Smooth muscle cell (in vitro differentiated cells): ENCODE measurements around the gene ZNF524. TPM values are rescaled to one million over a fixed set of nuclear protein-coding genes. Genes with fewer than 3 reads are reported as not detected.
"Not testable (repeated sequence)": the region's sequence is repeated elsewhere in the genome, so short reads cannot be mapped to it uniquely, and the experiment has no call there.

ENCODE experiments used
- DNase-seq: peaks from one replicate; lab custom pipeline; 2025; ENCODE audit not compliant: unreplicated experiment; lab: John Stamatoyannopoulos, UW
- H2AFZ ChIP-seq: fragments of 200-600 bp; sonication (generic); 2 replicates; pipeline ENCODE4 v1.6.0; 2016; ENCODE audit warnings: antibody characterized with exemption, low read depth, mild to moderate bottlenecking
- H3F3A ChIP-seq: fragments of 200-600 bp; sonication (generic); 2 replicates; pipeline ENCODE4 v1.6.0; 2017; ENCODE audit warnings: antibody characterized with exemption, low read depth
- H3K27ac ChIP-seq: fragments of 200-600 bp; sonication (generic); 2 replicates; pipeline ENCODE4 v1.5.1; 2016; ENCODE audit warnings: low read depth, mild to moderate bottlenecking
- H3K27me3 ChIP-seq: fragments of 200-600 bp; sonication (generic); 2 replicates; pipeline ENCODE4 v1.6.1; 2016; ENCODE audit warnings: low read depth, mild to moderate bottlenecking
- H3K36me3 ChIP-seq: fragments of 200-600 bp; sonication (generic); 2 replicates; pipeline ENCODE4 v1.5.1; 2016; ENCODE audit warnings: low read depth
- H3K4me1 ChIP-seq: fragments of 200-600 bp; sonication (generic); 2 replicates; pipeline ENCODE4 v1.5.1; 2016; ENCODE audit warnings: low read depth
- H3K4me2 ChIP-seq: fragments of 200-600 bp; sonication (generic); 2 replicates; pipeline ENCODE4 v1.6.0; 2016; ENCODE audit warnings: mild to moderate bottlenecking
- H3K4me3 ChIP-seq: fragments of 200-600 bp; sonication (generic); 2 replicates; pipeline ENCODE4 v1.5.1; 2016; ENCODE audit warnings: mild to moderate bottlenecking
- H3K79me2 ChIP-seq: fragments of 200-600 bp; sonication (generic); 2 replicates; pipeline ENCODE4 v1.6.0; 2016; ENCODE audit warnings: low read depth, mild to moderate bottlenecking
- H3K9ac ChIP-seq: fragments of 200-600 bp; sonication (generic); 2 replicates; pipeline ENCODE4 v1.6.0; 2016; ENCODE audit warnings: low read depth
- H3K9me3 ChIP-seq: fragments of 200-600 bp; sonication (generic); replicated peaks from 2 replicates; pipeline ENCODE4 v1.5.1; 2016; ENCODE audit warnings: low read depth
- H4K20me1 ChIP-seq: fragments of 200-600 bp; sonication (generic); 2 replicates; pipeline ENCODE4 v1.6.0; 2016; ENCODE audit warnings: low read depth
- WGBS: methylation state at CpG from one replicate; pipeline ENCODE4 v1.1.7; 2016; ENCODE audit warnings: low lambda C conversion rate; 5-methylcytosine and 5-hydroxymethylcytosine counted together
- polyA plus RNA-seq: library from polyadenylated mRNA; unstranded; fragments of >200 nt; fragmentation: Nextera tagmentation; extraction: Ambion mirVana; gene quantifications from 2 replicates; pipeline ENCODE4 v1.2.1, GENCODE V29; 2016
- total RNA-seq: library from RNA; depleted of rRNA; stranded (reverse); fragments of >200 nt; gene quantifications from 2 replicates; pipeline ENCODE4 v1.2.3, GENCODE V29; 2014
- TF ChIP-seq, protein P1 (sequence below): fragments of 200-600 bp; sonication (generic); IDR thresholded peaks from 2 replicates; pipeline ENCODE4 v1.5.1; 2017; ENCODE audit warnings: borderline replicate concordance, mild to moderate bottlenecking, antibody characterized with exemption; ENCODE audit not compliant: insufficient read depth, poor library complexity, severe bottlenecking

The ZNF524 gene
- total and polyA plus RNA-seq, 2 experiments from 2014 or later, result 13.3 to 16.3 TPM

DNA sequence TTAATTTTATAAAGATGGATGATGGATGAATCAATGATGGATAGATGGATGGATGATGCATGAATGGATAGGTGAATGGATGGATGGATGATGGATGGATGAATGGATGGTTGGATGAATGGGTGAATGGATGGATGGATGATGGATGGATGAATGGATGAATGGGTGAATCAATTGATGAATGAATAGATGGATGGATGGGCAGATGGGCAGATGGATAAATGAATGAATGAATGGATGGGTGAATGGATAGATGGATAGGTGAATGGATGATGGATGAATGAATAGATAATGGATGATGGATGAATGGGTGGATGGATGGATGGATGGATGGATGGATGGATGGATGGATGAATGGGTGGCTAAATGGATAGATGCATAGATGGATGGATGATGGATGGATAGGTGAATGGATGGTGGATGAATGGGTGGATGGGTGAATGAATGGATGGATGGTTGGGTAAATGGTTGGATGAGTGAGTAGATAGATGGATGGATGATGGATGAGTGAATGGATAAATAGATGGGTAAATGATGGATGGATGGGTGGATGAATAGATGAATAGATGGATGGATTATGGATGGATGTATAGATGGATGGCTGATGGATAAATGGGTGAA is 32.3 kb upstream of the ZNF524 start:
- H3F3A ChIP-seq, result no peaks in the 10 kb centered on the region
- no peaks in the 10 kb centered on the region for H3K36me3 ChIP-seq
- no peak overlapping the region for H3K4me3 ChIP-seq
- no peaks in the 10 kb centered on the region for H3K27me3 ChIP-seq
- H3K9ac ChIP-seq, result no peak overlapping the region
- H3K4me2 ChIP-seq, result no peak overlapping the region
- no peak for DNase-seq
- H3K27ac ChIP-seq, result no peak overlapping the region
- H2AFZ ChIP-seq, result no peak overlapping the region
- TF ChIP-seq, protein P1, sequence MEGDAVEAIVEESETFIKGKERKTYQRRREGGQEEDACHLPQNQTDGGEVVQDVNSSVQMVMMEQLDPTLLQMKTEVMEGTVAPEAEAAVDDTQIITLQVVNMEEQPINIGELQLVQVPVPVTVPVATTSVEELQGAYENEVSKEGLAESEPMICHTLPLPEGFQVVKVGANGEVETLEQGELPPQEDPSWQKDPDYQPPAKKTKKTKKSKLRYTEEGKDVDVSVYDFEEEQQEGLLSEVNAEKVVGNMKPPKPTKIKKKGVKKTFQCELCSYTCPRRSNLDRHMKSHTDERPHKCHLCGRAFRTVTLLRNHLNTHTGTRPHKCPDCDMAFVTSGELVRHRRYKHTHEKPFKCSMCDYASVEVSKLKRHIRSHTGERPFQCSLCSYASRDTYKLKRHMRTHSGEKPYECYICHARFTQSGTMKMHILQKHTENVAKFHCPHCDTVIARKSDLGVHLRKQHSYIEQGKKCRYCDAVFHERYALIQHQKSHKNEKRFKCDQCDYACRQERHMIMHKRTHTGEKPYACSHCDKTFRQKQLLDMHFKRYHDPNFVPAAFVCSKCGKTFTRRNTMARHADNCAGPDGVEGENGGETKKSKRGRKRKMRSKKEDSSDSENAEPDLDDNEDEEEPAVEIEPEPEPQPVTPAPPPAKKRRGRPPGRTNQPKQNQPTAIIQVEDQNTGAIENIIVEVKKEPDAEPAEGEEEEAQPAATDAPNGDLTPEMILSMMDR, result no peak
- H4K20me1 ChIP-seq, result no peaks in the 10 kb centered on the region
- H3K4me1 ChIP-seq, result no peaks in the 10 kb centered on the region
- no peaks in the 10 kb centered on the region for H3K79me2 ChIP-seq
- no peaks in the 10 kb centered on the region for H3K9me3 ChIP-seq

DNA sequence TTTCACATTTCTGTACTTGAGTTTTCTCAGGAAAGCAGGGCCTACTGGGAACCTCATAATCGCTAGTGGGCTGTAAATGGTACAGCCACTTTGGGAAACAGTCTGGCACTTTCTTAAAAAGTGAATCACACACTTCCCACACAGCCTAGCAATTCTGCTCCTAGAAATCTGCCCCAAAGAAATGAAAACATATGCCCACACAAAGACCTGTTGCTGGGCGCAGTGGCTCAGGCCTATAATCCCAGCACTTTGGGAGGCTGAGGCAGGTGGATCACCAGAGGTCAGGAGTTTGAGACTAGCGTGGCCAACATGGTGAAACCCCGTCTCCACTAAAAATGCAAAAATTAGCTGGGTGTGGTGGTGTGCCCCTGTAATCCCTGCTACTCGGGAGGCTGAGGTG is 30.6 kb upstream of the ZNF524 start:
- not testable (repeated sequence) for H2AFZ ChIP-seq, DNase-seq, H3K9me3 ChIP-seq, H4K20me1 ChIP-seq, H3K4me2 ChIP-seq, H3F3A ChIP-seq, H3K4me3 ChIP-seq, H3K9ac ChIP-seq, H3K27me3 ChIP-seq, H3K27ac ChIP-seq, H3K4me1 ChIP-seq, H3K36me3 ChIP-seq, H3K79me2 ChIP-seq
- 94% methylated on average over 5 of the region's 5 CpGs for WGBS

DNA sequence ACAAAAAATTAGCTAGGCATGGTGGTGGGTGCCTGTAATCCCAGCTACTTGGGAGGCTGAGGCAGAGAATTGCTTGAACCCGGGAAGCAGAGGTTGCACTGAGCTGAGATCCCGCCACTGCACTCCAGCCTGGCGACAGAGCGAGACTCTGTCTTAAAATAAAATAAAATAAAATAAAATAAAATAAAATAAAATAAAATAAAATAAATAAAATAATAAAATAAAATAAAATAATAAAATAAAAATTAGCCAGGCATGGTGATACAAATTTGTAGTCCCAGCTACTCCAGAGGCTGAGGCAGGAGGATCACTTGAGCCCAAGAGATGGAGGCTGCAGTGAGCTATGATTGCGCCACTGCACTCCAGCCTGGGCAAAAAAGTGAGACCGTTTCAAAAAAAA is 26.2 kb upstream of the ZNF524 start:
- H4K20me1 ChIP-seq, H3F3A ChIP-seq, H3K4me1 ChIP-seq, H3K27ac ChIP-seq, H3K27me3 ChIP-seq, H3K4me2 ChIP-seq, H3K36me3 ChIP-seq, H3K9me3 ChIP-seq, DNase-seq, H3K4me3 ChIP-seq, H3K9ac ChIP-seq, H2AFZ ChIP-seq, H3K79me2 ChIP-seq: not testable (repeated sequence)
- WGBS, result 95% methylated on average over 6 of the region's 6 CpGs

DNA sequence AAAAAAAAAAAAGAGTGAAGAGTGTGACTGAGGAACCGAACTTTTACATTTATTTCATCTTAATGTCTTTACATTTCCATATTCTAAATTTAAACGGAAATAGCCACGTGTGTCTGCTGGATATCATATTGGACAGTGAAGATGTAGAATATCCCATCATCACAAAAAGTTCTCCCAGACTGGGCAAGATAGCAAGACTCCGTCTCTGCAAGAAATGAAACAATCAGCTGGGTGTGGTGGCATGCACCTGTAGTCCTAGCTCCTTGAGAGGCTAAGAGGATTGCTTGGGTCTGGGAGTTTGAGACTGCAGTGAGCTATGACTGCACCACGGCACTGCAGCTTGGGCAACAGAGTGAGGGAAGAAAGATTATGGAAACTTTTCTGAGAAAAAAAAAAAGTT is 23.3 kb upstream of the ZNF524 start:
- Histone ChIP-seq H3F3A (no peaks in the 10 kb centered on the region), H2AFZ (no peak overlapping the region), H3K4me3 (no peak overlapping the region), H4K20me1 (no peaks in the 10 kb centered on the region), H3K4me1 (no peaks in the 10 kb centered on the region), H3K79me2 (peaks cover 13% of the 10 kb centered on the region), H3K36me3 (no peaks in the 10 kb centered on the region), H3K9me3 (no peaks in the 10 kb centered on the region), H3K27me3 (no peaks in the 10 kb centered on the region), H3K9ac (no peak overlapping the region), H3K27ac (no peak overlapping the region), H3K4me2 (no peak overlapping the region)
- WGBS, result over 99% methylated on average over 5 of the region's 5 CpGs
- no peak for DNase-seq
- TF ChIP-seq, protein P1, result no peak
